ENCODE results near the gene TRIM41. TPM values are rescaled to one million over a fixed set of nuclear protein-coding genes. Genes with fewer than 3 reads are reported as not detected.

Gene TRIM41
- total and polyA plus RNA-seq, 2 of the 13 experiments (the other 11 are each of a cell fraction or from before 2014, with no cell fraction given), result 10.2 to 16.7 TPM

- TF ChIP-seq, protein P1, sequence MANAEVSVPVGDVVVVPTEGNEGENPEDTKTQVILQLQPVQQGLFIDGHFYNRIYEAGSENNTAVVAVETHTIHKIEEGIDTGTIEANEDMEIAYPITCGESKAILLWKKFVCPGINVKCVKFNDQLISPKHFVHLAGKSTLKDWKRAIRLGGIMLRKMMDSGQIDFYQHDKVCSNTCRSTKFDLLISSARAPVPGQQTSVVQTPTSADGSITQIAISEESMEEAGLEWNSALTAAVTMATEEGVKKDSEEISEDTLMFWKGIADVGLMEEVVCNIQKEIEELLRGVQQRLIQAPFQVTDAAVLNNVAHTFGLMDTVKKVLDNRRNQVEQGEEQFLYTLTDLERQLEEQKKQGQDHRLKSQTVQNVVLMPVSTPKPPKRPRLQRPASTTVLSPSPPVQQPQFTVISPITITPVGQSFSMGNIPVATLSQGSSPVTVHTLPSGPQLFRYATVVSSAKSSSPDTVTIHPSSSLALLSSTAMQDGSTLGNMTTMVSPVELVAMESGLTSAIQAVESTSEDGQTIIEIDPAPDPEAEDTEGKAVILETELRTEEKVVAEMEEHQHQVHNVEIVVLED (CRISPR knock-in tag; IDR thresholded peaks at IDR 0.05; ENCODE audit: borderline replicate concordance), result 0 out of 2 replicates have a peak, but pooled peaks have one; percentile 21
- TF ChIP-seq AGO2 (optimal IDR thresholded peaks at IDR 0.05; ENCODE audit: low read depth, low read length) (no peak), ZNF7 (CRISPR knock-in tag; IDR thresholded peaks at IDR 0.05) (no peak), RFX5 (IDR thresholded peaks at IDR 0.05; ENCODE audit: low read depth, low read length) (no peak), ZNF260 (CRISPR knock-in tag; IDR thresholded peaks at IDR 0.05; ENCODE audit: borderline replicate concordance, low read depth) (no peak), ZNF652 (CRISPR knock-in tag; IDR thresholded peaks at IDR 0.05; ENCODE audit: borderline replicate concordance, low read depth) (no peak), BRCA1 (CRISPR knock-in tag; IDR thresholded peaks at IDR 0.05) (no peak), ZFP91 (CRISPR knock-in tag; IDR thresholded peaks at IDR 0.05; ENCODE audit: borderline replicate concordance) (no peak), NFRKB (IDR thresholded peaks at IDR 0.05) (no peak), EHMT2 (IDR thresholded peaks at IDR 0.05; ENCODE audit: borderline replicate concordance, low read depth, low read length) (no peak), RFX3 (CRISPR knock-in tag; IDR thresholded peaks at IDR 0.05) (no peak), ZNF317 (CRISPR knock-in tag; IDR thresholded peaks at IDR 0.05) (0 out of 2 replicates have a peak, but pooled peaks have one; percentile 55), ZNF552 (CRISPR knock-in tag; IDR thresholded peaks at IDR 0.05; ENCODE audit: borderline replicate concordance) (no peak), ZNF124 (CRISPR knock-in tag; IDR thresholded peaks at IDR 0.05) (no peak), ARHGAP35 (CRISPR knock-in tag; IDR thresholded peaks at IDR 0.05; ENCODE audit: borderline replicate concordance) (no peak), PCBP1 (IDR thresholded peaks at IDR 0.05; ENCODE audit: borderline replicate concordance, low read depth, low read length) (no peak), ZNF781 (CRISPR knock-in tag; IDR thresholded peaks at IDR 0.05; ENCODE audit: borderline replicate concordance, not compliant biosample characterization) (no peak), GPN1 (CRISPR knock-in tag; IDR thresholded peaks at IDR 0.05; ENCODE audit: borderline replicate concordance) (no peak), ZZZ3 (CRISPR knock-in tag; IDR thresholded peaks at IDR 0.05; ENCODE audit: borderline replicate concordance) (no peak), EED (CRISPR knock-in tag; IDR thresholded peaks at IDR 0.05) (no peak), HNF1B (CRISPR knock-in tag; IDR thresholded peaks at IDR 0.05) (no peak), MIER3 (CRISPR knock-in tag; IDR thresholded peaks at IDR 0.05; ENCODE audit: borderline replicate concordance) (no peak)
- TF ChIP-seq, protein P2, sequence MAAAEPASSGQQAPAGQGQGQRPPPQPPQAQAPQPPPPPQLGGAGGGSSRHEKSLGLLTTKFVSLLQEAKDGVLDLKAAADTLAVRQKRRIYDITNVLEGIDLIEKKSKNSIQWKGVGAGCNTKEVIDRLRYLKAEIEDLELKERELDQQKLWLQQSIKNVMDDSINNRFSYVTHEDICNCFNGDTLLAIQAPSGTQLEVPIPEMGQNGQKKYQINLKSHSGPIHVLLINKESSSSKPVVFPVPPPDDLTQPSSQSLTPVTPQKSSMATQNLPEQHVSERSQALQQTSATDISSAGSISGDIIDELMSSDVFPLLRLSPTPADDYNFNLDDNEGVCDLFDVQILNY (CRISPR knock-in tag; conservative IDR thresholded peaks at IDR 0.05), result no peak
- TF ChIP-seq, protein P3, sequence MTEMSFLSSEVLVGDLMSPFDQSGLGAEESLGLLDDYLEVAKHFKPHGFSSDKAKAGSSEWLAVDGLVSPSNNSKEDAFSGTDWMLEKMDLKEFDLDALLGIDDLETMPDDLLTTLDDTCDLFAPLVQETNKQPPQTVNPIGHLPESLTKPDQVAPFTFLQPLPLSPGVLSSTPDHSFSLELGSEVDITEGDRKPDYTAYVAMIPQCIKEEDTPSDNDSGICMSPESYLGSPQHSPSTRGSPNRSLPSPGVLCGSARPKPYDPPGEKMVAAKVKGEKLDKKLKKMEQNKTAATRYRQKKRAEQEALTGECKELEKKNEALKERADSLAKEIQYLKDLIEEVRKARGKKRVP (CRISPR knock-in tag; IDR thresholded peaks at IDR 0.05), result no peak
Measured at GRCh38 chr5:181217111-181217802, 5.8 kb upstream of the TRIM41 start (continued).
